Subcutaneous abdominal adipose tissue (tissue), 5 donors: ENCODE data around the gene CARF.
"Not testable (repeated sequence)": the region's sequence is repeated elsewhere in the genome, so short reads cannot be mapped to it uniquely, and the experiment has no call there.

Source experiments
- H3K27ac ChIP-seq: one replicate; pipeline ENCODE4 v1.7.0; 2013; ENCODE audit warnings: low read depth, mild to moderate bottlenecking, inconsistent platforms, low read length, moderate library complexity
- H3K27me3 ChIP-seq, 5 donors: one replicate each; pipeline ENCODE4 v1.7.0; 2013; ENCODE audit warnings: low read length in 5 of 5, inconsistent platforms in 1 of 5; ENCODE audit not compliant: control insufficient read depth in 5 of 5, insufficient read depth in 4 of 5
- H3K36me3 ChIP-seq, 5 donors: one replicate each; pipeline ENCODE4 v1.7.0; 2013; ENCODE audit warnings: low read length in 5 of 5; ENCODE audit not compliant: control insufficient read depth in 5 of 5, insufficient read depth in 5 of 5
- H3K4me1 ChIP-seq, 5 donors: one replicate each; pipeline ENCODE4 v1.7.0; 2013; ENCODE audit warnings: low read length in 5 of 5, mild to moderate bottlenecking in 3 of 5, moderate library complexity in 1 of 5; ENCODE audit not compliant: control insufficient read depth in 5 of 5, insufficient read depth in 5 of 5
- H3K4me3 ChIP-seq, 5 donors: one replicate each; pipeline ENCODE4 v1.7.0; 2013; ENCODE audit warnings: low read length in 5 of 5, low read depth in 1 of 5
- H3K9ac ChIP-seq, 5 donors: one replicate each; pipeline ENCODE4 v1.7.0; 2013; ENCODE audit warnings: low read length in 5 of 5, mild to moderate bottlenecking in 4 of 5, moderate library complexity in 3 of 5
- H3K9me3 ChIP-seq, 5 donors: one replicate each; pipeline ENCODE4 v1.7.0; 2013; ENCODE audit warnings: low read length in 5 of 5; ENCODE audit not compliant: control insufficient read depth in 5 of 5
- donor health status: healthy.
- donor health status: healthy.
- donor health status: healthy.
- donor health status: healthy.
- donor health status: healthy.

The CARF gene

DNA sequence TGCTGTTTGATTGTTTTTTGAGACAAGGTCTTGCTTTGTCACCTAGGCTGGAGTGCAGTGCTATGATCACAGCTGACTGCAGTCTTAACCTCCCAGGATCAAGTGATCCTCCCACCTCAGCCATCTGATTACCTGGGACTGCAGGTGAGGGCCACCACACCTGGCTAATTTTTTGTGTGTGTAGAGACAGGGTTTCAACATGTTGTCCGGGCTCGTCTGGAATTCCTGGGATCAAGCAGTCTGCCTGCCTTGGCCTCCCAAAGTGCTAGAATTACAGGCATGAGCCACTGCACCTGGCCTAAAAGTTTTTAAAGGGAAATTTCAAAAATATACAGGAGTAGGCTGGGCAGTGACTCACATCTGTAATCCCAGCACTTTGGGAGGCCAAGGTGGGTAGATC lies 22.4 kb downstream of the CARF start:
- no peaks in the 10 kb centered on the region for H3K9me3 ChIP-seq
- H3K27me3 ChIP-seq: no peaks in the 10 kb centered on the region
- H3K4me1 ChIP-seq: peaks cover 4 to 14% (median 12%) of the 10 kb centered on the region in 5 donors
- H3K9ac ChIP-seq: no peak overlapping the region
- no peak overlapping the region for H3K27ac ChIP-seq
- no peak overlapping the region for H3K4me3 ChIP-seq
- peaks cover 0 to 23% (median 4%) of the 10 kb centered on the region in 5 donors for H3K36me3 ChIP-seq

- H3K27ac ChIP-seq: no peak overlapping the region
- H3K27me3 ChIP-seq: no peaks in the 10 kb centered on the region
- no peaks in the 10 kb centered on the region for H3K9me3 ChIP-seq
- H3K4me3 ChIP-seq: no peak overlapping the region
- peaks cover 0 to 2% (median 0%) of the 10 kb centered on the region in 5 donors for H3K4me1 ChIP-seq
- no peak overlapping the region for H3K9ac ChIP-seq
- peaks cover 0 to 19% (median 5%) of the 10 kb centered on the region in 5 donors for H3K36me3 ChIP-seq
These were observed 26.9 kb downstream of the CARF start for GRCh38 chr2:202938960-202939359.

- Histone ChIP-seq H3K9me3 (peaks cover 0 to 4% (median 0%) of the 10 kb centered on the region in 5 donors), H3K36me3 (peaks cover 3 to 14% (median 8%) of the 10 kb centered on the region in 5 donors), H3K27ac (no peak overlapping the region), H3K4me3 (no peak overlapping the region), H3K4me1 (peaks cover 0 to 3% (median 0%) of the 10 kb centered on the region in 5 donors), H3K27me3 (no peaks in the 10 kb centered on the region), H3K9ac (no peak overlapping the region)
These were observed 29.7 kb downstream of the CARF start for GRCh38 chr2:202941771-202942170.

DNA sequence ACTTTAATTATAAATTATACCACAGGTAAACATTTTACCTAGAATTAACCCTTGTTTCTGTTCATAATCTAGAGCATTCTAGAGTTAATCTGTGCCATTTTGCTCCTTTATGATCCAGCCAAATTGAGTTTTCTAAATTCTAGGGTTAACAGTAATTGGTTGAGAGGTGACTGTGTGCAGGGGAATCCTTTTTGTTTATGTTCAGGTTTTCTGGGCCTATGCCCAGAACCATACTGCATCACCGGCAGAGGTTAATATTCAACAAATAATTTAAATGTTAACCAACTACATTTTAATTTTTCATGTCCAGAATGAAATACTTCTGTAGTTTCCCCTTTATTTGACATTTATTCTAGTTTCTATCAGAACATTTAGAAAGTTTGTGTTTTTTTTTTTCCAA lies 32.3 kb downstream of the CARF start:
- Histone ChIP-seq H3K4me3 (no peak overlapping the region), H3K9ac (no peak overlapping the region), H3K9me3 (peaks cover 0 to 11% (median 0%) of the 10 kb centered on the region in 5 donors), H3K27ac (no peak overlapping the region), H3K4me1 (peaks cover 0 to 3% (median 0%) of the 10 kb centered on the region in 5 donors), H3K36me3 (peaks cover 3 to 14% (median 8%) of the 10 kb centered on the region in 5 donors), H3K27me3 (no peaks in the 10 kb centered on the region)

DNA sequence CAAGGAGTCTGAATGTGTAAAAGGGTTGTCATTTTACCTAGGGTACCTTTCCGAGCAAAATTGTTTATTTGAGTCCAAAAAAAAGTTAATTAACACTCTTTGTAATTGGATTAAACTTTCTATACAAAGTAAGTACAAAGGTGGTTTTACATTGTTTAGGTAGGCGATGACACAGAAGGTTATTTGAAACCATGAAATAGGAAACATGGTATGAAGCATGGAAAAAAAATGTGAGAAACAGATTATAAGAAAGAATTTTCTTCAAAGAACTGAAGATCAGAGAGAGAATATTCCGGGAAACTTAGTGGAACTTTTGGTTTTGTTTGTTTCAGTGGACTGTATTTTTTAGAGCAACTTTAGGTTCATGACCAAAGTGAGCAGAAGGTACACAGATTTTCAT lies 32.7 kb downstream of the CARF start:
- peaks cover 0 to 3% (median 0%) of the 10 kb centered on the region in 5 donors for H3K4me1 ChIP-seq

DNA sequence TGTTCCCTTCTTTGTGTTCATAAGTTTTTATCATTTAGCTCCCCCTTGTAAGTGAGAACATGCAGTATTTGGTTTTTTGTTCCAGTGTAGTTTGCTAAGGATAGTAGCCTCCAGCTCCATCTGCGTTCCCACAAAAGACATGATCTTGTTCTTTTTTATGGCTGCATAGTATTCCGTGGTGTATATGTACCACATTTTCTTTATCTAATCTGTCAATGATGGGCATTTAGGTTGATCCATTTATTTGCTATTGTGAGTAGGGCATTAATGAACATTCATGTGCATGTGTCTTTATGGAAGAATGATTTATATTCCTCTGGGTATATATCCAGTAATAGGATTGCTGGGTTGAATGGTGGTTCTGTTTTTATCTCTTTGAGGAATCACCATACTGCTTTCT lies 33.4 kb downstream of the CARF start:
- Histone ChIP-seq H3K27me3 (no peaks in the 10 kb centered on the region), H3K4me3 (no peak overlapping the region), H3K9ac (no peak overlapping the region), H3K27ac (no peak overlapping the region), H3K9me3 (peaks cover 0 to 11% (median 0%) of the 10 kb centered on the region in 5 donors), H3K4me1 (peaks cover 0 to 3% (median 0%) of the 10 kb centered on the region in 5 donors), H3K36me3 (peaks cover 3 to 10% (median 8%) of the 10 kb centered on the region in 5 donors)

More for the DNA sequence above, 32.7 kb downstream of the CARF start:
- H3K9ac ChIP-seq: no peak overlapping the region
- no peak overlapping the region for H3K4me3 ChIP-seq
- H3K27ac ChIP-seq: no peak overlapping the region
- H3K9me3 ChIP-seq: peaks cover 0 to 11% (median 0%) of the 10 kb centered on the region in 5 donors
- H3K27me3 ChIP-seq: no peaks in the 10 kb centered on the region
- H3K36me3 ChIP-seq: peaks cover 3 to 11% (median 8%) of the 10 kb centered on the region in 5 donors

- not testable (repeated sequence) for H3K4me3 ChIP-seq, H3K27ac ChIP-seq, H3K4me1 ChIP-seq, H3K9ac ChIP-seq, H3K27me3 ChIP-seq
- Histone ChIP-seq H3K36me3 (peaks cover 0 to 18% (median 5%) of the 10 kb centered on the region in 5 donors), H3K9me3 (peaks cover 0 to 11% (median 0%) of the 10 kb centered on the region in 5 donors)
These were observed 37.3 kb downstream of the CARF start for GRCh38 chr2:202949333-202949732.

DNA sequence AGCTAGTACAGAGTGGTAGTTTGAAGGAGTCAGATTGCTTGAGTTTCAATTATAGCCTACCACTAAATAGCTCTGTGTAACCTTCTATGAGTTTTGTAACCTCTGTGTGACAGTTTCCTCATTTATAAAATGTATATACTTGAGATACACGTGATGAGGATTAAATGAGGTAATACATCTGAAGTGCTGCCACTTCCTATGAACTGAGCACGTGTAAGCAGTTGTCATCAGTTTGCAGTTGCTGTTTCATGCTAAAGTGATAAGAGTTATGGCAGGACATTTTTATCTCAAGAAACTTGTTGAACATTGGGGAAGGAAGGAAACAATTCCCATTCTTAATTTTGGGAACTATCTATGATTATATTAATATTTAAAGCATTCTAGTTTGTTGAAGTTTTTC lies 38.5 kb downstream of the CARF start:
- H3K4me1 ChIP-seq: no peaks in the 10 kb centered on the region
- H3K4me3 ChIP-seq: no peak overlapping the region
- no peaks in the 10 kb centered on the region for H3K27me3 ChIP-seq
- no peak overlapping the region for H3K27ac ChIP-seq
- H3K9me3 ChIP-seq: peaks cover 0 to 8% (median 0%) of the 10 kb centered on the region in 5 donors
- H3K36me3 ChIP-seq: peaks cover 0 to 14% (median 5%) of the 10 kb centered on the region in 5 donors
- no peak overlapping the region for H3K9ac ChIP-seq

DNA sequence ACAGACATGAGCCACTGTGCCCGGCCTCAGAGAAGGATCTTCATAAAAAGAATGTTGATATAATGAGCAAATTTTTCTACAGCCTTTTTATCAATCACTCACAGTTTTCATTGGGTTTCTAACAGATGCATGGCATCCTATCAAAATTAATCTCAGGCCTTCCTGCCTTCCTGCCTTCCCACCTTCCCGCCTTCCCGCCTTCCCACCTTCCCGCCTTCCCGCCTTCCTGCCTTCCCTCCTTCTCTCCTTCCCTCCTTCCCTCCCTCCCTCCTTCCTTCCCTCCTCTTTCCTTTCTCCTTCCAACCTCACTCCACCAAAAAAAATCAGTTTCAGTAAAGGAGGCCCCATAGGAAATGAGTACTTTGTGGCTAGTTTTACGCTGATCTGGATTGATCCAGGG lies 48.4 kb downstream of the CARF start:
- Histone ChIP-seq H3K9me3 (no peaks in the 10 kb centered on the region), H3K36me3 (peaks cover 0 to 11% (median 6%) of the 10 kb centered on the region in 5 donors), H3K4me3 (no peak overlapping the region), H3K4me1 (no peaks in the 10 kb centered on the region), H3K9ac (no peak overlapping the region), H3K27me3 (no peaks in the 10 kb centered on the region), H3K27ac (no peak overlapping the region)

DNA sequence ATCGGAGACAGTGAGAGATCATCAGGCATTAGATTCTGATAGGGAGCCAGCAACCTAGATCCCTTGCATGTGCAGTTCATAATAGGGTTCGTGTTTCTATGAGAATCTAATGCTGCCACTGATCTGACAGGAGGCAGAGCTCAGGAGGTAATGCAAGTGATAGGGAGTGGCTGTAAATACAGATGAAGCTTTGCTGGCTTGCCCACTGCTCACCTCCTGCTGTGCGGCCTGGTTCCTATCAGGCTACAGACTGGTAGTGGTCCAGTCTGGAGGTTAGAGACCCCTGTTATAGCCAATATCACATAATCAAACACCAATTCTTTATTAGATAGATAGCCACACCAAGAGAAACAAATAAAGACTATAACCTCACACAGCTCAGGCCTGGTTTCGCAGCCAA lies 51.6 kb downstream of the CARF start:
- Histone ChIP-seq H3K4me1 (no peaks in the 10 kb centered on the region), H3K4me3 (no peak overlapping the region), H3K9me3 (no peaks in the 10 kb centered on the region), H3K27me3 (no peaks in the 10 kb centered on the region), H3K27ac (no peak overlapping the region), H3K36me3 (peaks cover 0 to 8% (median 6%) of the 10 kb centered on the region in 5 donors), H3K9ac (no peak overlapping the region)
